Activated CD8-positive, alpha-beta memory T cell treated with anti-CD3 and anti-CD28 coated beads for 36 hours (primary cell): ENCODE results near the gene ZNF365. TPM values are rescaled to one million over a fixed set of nuclear protein-coding genes. Genes with fewer than 3 reads are reported as not detected.

Source experiments
- total RNA-seq, 2 experiments: library from RNA; stranded (reverse); gene quantifications; one replicate each; pipeline ENCODE4 v1.2.3, GENCODE V29; 2021

The ZNF365 gene
- total RNA-seq, 2 experiments from 2014 or later = 0.25 to 0.29 TPM

Other genes with a start within 250 kb of the ZNF365 start
- gene RTKN2, start 105.5 kb upstream of the ZNF365 start, total RNA-seq = 1 to 10 TPM in 1 of 2 experiments, under 1 TPM in 1; 0.97 to 1.0 TPM